AG04450 (cell line): ENCODE data around the gene LPCAT1. TPM values are rescaled to one million over a fixed set of nuclear protein-coding genes. Genes with fewer than 3 reads are reported as not detected.

Source experiments
- CTCF ChIA-PET: fragments of 300-600, 350-600 bp; formaldehyde crosslinking; extraction: SDS; loops from one replicate; lab custom pipeline; 2022; ENCODE audit warnings: antibody characterized with exemption, inconsistent platforms; lab: Charles Lee
- POLR2A ChIA-PET: fragments of 350-600 bp; formaldehyde crosslinking; extraction: SDS; loops from one replicate; lab custom pipeline; 2021; ENCODE audit warnings: antibody characterized with exemption, inconsistent platforms; lab: Yijun Ruan, JAX
- DNase-seq: peaks from one replicate; pipeline ENCODE4 v3.0.0-alpha.2; 2011; ENCODE audit warnings: low read depth, low spot score
- H3K27ac ChIP-seq: one replicate; pipeline ENCODE4 v1.5.1; 2012; ENCODE audit warnings: low read depth, low read length, control low read depth
- H3K27me3 ChIP-seq: one replicate; pipeline ENCODE4 v1.6.0; 2012; ENCODE audit warnings: low read length; ENCODE audit not compliant: control insufficient read depth, insufficient read depth
- H3K4me3 ChIP-seq: 2 replicates; pipeline ENCODE4 v1.5.1; 2011; ENCODE audit warnings: mild to moderate bottlenecking, low read depth, low read length, control low read depth
- H3K9me3 ChIP-seq: 2 replicates; pipeline ENCODE4 v1.5.1; 2012; ENCODE audit warnings: low read length; ENCODE audit not compliant: control insufficient read depth, insufficient read depth
- polyA plus RNA-seq: library from polyadenylated mRNA; depleted of rRNA; stranded (reverse); fragments of >200 nt; gene quantifications from 2 replicates; pipeline ENCODE4 v1.2.3, GENCODE V29; 2011
- TF ChIP-seq, protein P1 (sequence below): IDR thresholded peaks from 2 replicates; pipeline ENCODE4 v1.5.1; 2011; ENCODE audit warnings: low read depth, low read length, control low read depth, inconsistent platforms

LPCAT1 gene
- polyA plus RNA-seq, 1 experiment, result 23.4 TPM

DNA sequence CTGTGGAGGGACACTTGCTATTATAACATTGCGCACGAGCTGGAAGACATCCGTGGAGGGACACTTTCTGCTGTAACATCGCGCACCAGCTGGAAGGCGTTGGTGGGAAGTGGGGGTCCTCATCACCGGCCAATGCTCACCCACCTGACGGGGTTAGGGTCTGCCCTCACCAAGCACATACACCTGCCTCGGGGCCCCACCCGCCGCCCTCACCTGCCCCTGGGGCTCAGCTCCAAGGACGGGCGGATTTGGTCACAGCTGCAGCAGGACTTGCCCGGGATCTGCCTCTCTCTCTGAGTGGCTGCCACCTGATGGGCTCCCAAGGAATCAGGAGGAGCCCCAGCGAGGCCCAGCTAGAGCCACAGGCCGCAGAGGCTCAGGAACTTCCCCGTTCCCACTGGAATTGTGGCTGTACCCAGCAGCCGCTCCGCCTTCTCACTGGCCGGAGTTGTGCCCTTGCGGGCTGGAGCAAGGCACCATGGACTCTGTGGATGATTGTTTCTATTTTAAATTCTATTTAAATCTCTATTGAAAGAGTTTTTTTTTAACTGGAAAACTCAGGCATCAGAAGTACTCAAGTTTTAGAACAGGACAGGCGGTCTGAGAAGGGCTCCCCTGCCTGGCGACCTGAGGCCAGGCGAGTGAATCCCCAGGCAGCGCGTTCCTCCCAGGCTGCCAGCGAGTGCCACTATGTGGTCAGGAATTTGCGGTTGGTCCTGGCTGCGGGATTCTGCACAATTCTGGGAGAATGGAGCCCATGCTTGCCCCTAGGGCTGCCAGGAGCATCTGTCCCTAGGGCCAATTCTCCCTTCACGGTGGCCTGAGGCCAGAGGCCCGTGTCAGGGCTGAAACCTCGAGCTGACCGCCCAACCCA, 39.7 kb downstream of the LPCAT1 start:
- TF ChIP-seq, protein P1, sequence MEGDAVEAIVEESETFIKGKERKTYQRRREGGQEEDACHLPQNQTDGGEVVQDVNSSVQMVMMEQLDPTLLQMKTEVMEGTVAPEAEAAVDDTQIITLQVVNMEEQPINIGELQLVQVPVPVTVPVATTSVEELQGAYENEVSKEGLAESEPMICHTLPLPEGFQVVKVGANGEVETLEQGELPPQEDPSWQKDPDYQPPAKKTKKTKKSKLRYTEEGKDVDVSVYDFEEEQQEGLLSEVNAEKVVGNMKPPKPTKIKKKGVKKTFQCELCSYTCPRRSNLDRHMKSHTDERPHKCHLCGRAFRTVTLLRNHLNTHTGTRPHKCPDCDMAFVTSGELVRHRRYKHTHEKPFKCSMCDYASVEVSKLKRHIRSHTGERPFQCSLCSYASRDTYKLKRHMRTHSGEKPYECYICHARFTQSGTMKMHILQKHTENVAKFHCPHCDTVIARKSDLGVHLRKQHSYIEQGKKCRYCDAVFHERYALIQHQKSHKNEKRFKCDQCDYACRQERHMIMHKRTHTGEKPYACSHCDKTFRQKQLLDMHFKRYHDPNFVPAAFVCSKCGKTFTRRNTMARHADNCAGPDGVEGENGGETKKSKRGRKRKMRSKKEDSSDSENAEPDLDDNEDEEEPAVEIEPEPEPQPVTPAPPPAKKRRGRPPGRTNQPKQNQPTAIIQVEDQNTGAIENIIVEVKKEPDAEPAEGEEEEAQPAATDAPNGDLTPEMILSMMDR, result no peak
- POLR2A ChIA-PET, result no interaction called here

DNA sequence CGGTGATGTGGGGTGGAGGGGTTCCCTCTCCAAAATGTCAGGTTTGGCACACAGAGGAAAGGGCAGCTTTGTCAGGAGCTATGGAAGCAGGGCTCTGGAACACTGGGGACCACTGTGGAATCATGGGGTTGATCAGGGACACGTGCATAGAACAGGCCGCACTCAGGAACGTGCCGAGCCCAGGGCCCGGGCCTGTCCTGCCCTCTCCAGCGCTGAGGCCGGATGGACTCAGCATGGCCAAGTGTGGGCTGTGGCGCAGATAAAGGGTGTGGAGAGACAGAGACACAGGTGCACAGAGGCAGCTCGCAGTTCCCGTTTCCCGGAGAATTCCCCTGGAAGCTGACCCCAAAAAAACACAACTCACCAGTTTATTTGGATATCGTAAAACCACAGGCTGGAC, 40.7 kb downstream of the LPCAT1 start:
- TF ChIP-seq, protein P1, result no peak
- CTCF ChIA-PET, result no interaction called here
- no peak for DNase-seq
- Histone ChIP-seq H3K27me3 (no peaks in the 10 kb centered on the region), H3K9me3 (no peaks in the 10 kb centered on the region; the same call in 1 of the 2 replicates), H3K27ac (no peak overlapping the region), H3K4me3 (no peak overlapping the region)
- POLR2A ChIA-PET, result interaction anchor here (0.6 kb wide), 1 partner anchor 164 kb away, joined by 5 read pairs; no protein-coding TSS in a partner anchor

More for the DNA sequence above, 39.7 kb downstream of the LPCAT1 start:
- CTCF ChIA-PET, result no interaction called here
- H3K27ac ChIP-seq, result no peak overlapping the region
- no peak overlapping the region for H3K4me3 ChIP-seq
- H3K27me3 ChIP-seq, result no peaks in the 10 kb centered on the region
- H3K9me3 ChIP-seq, result no peaks in the 10 kb centered on the region; the same call in 1 of the 2 replicates
- DNase-seq, result no peak

DNA sequence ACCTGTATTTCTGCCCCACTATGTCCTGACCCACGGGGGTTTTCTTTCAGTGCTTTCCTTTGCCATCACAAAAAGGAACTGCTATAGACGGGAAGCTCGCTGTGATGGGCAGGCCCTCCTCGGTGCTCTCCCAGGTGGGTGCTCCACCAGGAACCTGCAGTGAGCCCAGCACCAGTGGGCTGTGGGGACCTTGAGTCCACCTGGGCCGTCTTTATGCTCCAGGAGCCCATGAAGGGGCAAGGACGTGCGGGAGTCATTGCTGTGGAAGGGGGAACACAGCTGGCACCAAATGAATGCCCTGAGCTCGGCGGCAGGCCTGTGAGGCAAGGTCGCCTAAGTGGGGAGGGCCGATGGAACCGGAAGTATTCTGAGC, 41.8 kb downstream of the LPCAT1 start:
- ChIA-PET CTCF (no interaction called here), POLR2A (no interaction called here)
- no peaks in the 10 kb centered on the region; the same call in 1 of the 2 replicates for H3K9me3 ChIP-seq
- TF ChIP-seq, protein P1, result no peak
- no peak overlapping the region for H3K27ac ChIP-seq
- no peak overlapping the region for H3K4me3 ChIP-seq
- DNase-seq, result no peak
- no peaks in the 10 kb centered on the region for H3K27me3 ChIP-seq

DNA sequence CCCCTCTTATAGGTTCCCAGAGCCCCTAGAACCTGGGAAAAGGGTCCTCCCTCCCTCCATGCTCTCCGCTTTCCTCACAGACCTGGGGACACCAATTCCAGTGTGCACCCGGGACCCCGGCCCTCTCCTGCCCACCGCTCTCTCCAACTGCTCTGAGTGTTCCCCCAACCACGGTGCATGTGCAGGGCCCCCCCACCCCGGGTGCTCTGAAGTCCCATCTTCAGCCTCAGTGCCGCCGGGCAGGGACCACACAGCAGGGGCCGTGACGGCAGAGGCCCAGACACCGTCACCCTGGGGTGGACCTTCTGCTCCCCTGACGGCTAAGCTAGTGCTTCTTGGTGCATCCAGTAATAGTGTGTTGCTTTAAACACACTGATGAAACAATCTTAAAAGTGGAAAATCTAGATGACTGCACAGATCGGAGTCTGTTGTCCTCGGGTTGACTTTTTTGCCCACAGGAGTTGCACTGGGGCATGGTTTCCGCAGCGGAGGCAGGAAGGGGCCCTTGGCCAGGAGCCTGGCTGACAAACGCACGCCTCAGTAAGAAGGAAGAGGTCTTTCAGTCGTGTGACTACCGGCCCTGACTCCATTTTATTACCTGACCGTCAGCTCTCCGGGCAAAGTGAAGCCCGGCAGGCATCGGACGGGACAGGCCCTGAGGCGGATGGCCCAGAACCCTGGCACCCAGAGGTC, 42.3 kb downstream of the LPCAT1 start:
- H3K4me3 ChIP-seq, result no peak overlapping the region
- CTCF ChIA-PET, result no interaction called here
- TF ChIP-seq, protein P1, result no peak

More for the DNA sequence above, 42.3 kb downstream of the LPCAT1 start:
- POLR2A ChIA-PET, result no interaction called here
- H3K27me3 ChIP-seq, result no peaks in the 10 kb centered on the region
- no peak for DNase-seq
- H3K9me3 ChIP-seq, result no peaks in the 10 kb centered on the region; the same call in 1 of the 2 replicates
- H3K27ac ChIP-seq, result no peak overlapping the region
